Uterus (tissue), 4 donors: ENCODE results near the gene CCDC150. TPM values are rescaled to one million over a fixed set of nuclear protein-coding genes. Genes with fewer than 3 reads are reported as not detected.

Source experiments
- DNase-seq, 2 donors: peaks; one replicate each; pipeline ENCODE4 v3.0.0-alpha.2; 2019 to 2020
- H3K27ac ChIP-seq, 2 donors: fragments of 200-600 bp; sonication (generic); 1 replicate in 1 of 2; 2 replicates in 1 of 2; pipeline ENCODE4 v1.5.1; 2016 to 2018
- H3K27me3 ChIP-seq, 2 donors: fragments of 200-600 bp; sonication (generic); one replicate each; pipeline ENCODE4 v1.5.1; 2018 to 2019; ENCODE audit warnings: control low read depth in 1 of 2
- H3K36me3 ChIP-seq, 2 donors: fragments of 200-600 bp; sonication (generic); one replicate each; pipeline ENCODE4 v1.5.1; 2019; ENCODE audit warnings: control low read depth in 1 of 2
- H3K4me1 ChIP-seq, 2 donors: fragments of 200-600 bp; sonication (generic); one replicate each; pipeline ENCODE4 v1.5.1; 2018 to 2019; ENCODE audit warnings: control low read depth in 1 of 2
- H3K4me3 ChIP-seq, 2 donors: fragments of 200-600 bp; sonication (generic); 1 replicate in 1 of 2; 2 replicates in 1 of 2; pipeline ENCODE4 v1.5.1; 2018 to 2019; ENCODE audit warnings: mild to moderate bottlenecking in 1 of 2
- H3K9me3 ChIP-seq, 2 donors: fragments of 200-600 bp; sonication (generic); one replicate each; pipeline ENCODE4 v1.5.1; 2019; ENCODE audit warnings: control low read depth in 1 of 2
- CTCF ChIP-seq, 4 experiments: fragments of 200-600 bp in 2 of 4; fragments of 450-650 bp in 2 of 4; sonication (generic) in 2 of 4; IDR thresholded peaks; one replicate each; pipeline ENCODE4 v1.5.1; 2016 to 2019; ENCODE audit warnings: antibody characterized with exemption in 4 of 4, mild to moderate bottlenecking in 2 of 4, moderate library complexity in 1 of 4
- POLR2A ChIP-seq, 2 donors: fragments of 450-650 bp; IDR thresholded peaks; one replicate each; pipeline ENCODE4 v1.6.1; 2016; ENCODE audit warnings: antibody characterized with exemption in 2 of 2, mild to moderate bottlenecking in 1 of 2, moderate library complexity in 1 of 2
- intact Hi-C: fragments of 100-400 bp; cut with DNase I; formaldehyde crosslinking; loops from one replicate; pipeline ENCODE4 v1.15.1; 2023; ENCODE audit warnings: low total_unique reads
- total RNA-seq, 4 donors: library from RNA; depleted of rRNA in 3 of 4; stranded (reverse); fragments of >200 nt in 3 of 4; gene quantifications; one replicate each; pipeline versions ENCODE4 v1.1.0 to v1.2.4, GENCODE V29; 2014 to 2023
- donor health status: DM: yes; HTN: yes; CAD: no.

The CCDC150 gene
- total RNA-seq, 4 donors from 2014 or later, result 0.29 to 520 (median 4.0) TPM

- no peaks in the 10 kb centered on the region for H3K27me3 ChIP-seq
- DNase-seq, result no peak
- H3K4me3 ChIP-seq, result peak within 1 kb of the TSS; percentile 5 to 37
- TF ChIP-seq POLR2A (IDR thresholded peaks at IDR 0.05) (no peak), CTCF (IDR thresholded peaks at IDR 0.05) (no peak)
- no peaks in the 10 kb centered on the region for H3K9me3 ChIP-seq
- no peak within 1 kb of the TSS for H3K27ac ChIP-seq
- H3K4me1 ChIP-seq, result no peaks in the 10 kb centered on the region
- intact Hi-C loops, result no loop called here
- H3K36me3 ChIP-seq, result no peaks in the 10 kb centered on the region
These were observed 46.3 kb upstream of the CCDC150 start, which contains the start of gene HECW2 for GRCh38 chr2:196592911-196593881. TSS of gene HECW2 (minus strand) at chr2:196593554.

- Histone ChIP-seq H3K9me3 (no peaks in the 10 kb centered on the region), H3K4me1 (no peaks in the 10 kb centered on the region), H3K27ac (no peak overlapping the region), H3K36me3 (no peaks in the 10 kb centered on the region), H3K27me3 (no peaks in the 10 kb centered on the region), H3K4me3 (no peak overlapping the region)
- TF ChIP-seq CTCF (IDR thresholded peaks at IDR 0.05), result no peak
- no peak for TF ChIP-seq POLR2A (IDR thresholded peaks at IDR 0.05)
- DNase-seq, result no peak
- intact Hi-C loops, result no loop called here
These were observed 45.4 kb upstream of the CCDC150 start for GRCh38 chr2:196594158-196594557.

- TF ChIP-seq CTCF (IDR thresholded peaks at IDR 0.05), result no peak
- TF ChIP-seq POLR2A (IDR thresholded peaks at IDR 0.05), result no peak
- no peak overlapping the region for H3K27ac ChIP-seq
- no peaks in the 10 kb centered on the region for H3K27me3 ChIP-seq
- no peaks in the 10 kb centered on the region for H3K36me3 ChIP-seq
- H3K4me1 ChIP-seq, result no peaks in the 10 kb centered on the region
- intact Hi-C loops, result no loop called here
- no peaks in the 10 kb centered on the region for H3K9me3 ChIP-seq
- no peak overlapping the region for H3K4me3 ChIP-seq
- DNase-seq, result no peak
These were observed 42.0 kb upstream of the CCDC150 start for GRCh38 chr2:196597531-196597930.

GRCh38 chr2:196598412-196598811 lies 41.1 kb upstream of the CCDC150 start:
- H3K27me3 ChIP-seq, result no peaks in the 10 kb centered on the region
- no peak overlapping the region for H3K27ac ChIP-seq
- H3K9me3 ChIP-seq, result no peaks in the 10 kb centered on the region
- no peak for DNase-seq
- H3K4me1 ChIP-seq, result no peaks in the 10 kb centered on the region
- TF ChIP-seq POLR2A (IDR thresholded peaks at IDR 0.05), result no peak
- TF ChIP-seq CTCF (IDR thresholded peaks at IDR 0.05), result no peak
- H3K36me3 ChIP-seq, result no peaks in the 10 kb centered on the region
- H3K4me3 ChIP-seq, result no peak overlapping the region
- intact Hi-C loops, result no loop called here

GRCh38 chr2:196598846-196599245 lies 40.7 kb upstream of the CCDC150 start:
- H3K9me3 ChIP-seq, result no peaks in the 10 kb centered on the region
- TF ChIP-seq CTCF (IDR thresholded peaks at IDR 0.05) (no peak), POLR2A (IDR thresholded peaks at IDR 0.05) (no peak)
- H3K27ac ChIP-seq, result no peak overlapping the region
- no peak overlapping the region for H3K4me3 ChIP-seq
- no peak for DNase-seq
- no peaks in the 10 kb centered on the region for H3K27me3 ChIP-seq
- intact Hi-C loops, result no loop called here
- no peaks in the 10 kb centered on the region for H3K4me1 ChIP-seq
- H3K36me3 ChIP-seq, result no peaks in the 10 kb centered on the region
